Body of pancreas (tissue), 4 donors: ENCODE measurements around the gene MAP4K4.

Experiments
- CTCF ChIP-seq, 7 experiments: fragments of 450-650 bp in 4 of 7; fragments of 200-600 bp in 3 of 7; sonication (generic) in 3 of 7; IDR thresholded peaks; one replicate each; pipeline ENCODE4 v1.5.1; 2016 to 2019; ENCODE audit warnings: antibody characterized with exemption in 7 of 7
- POLR2A ChIP-seq, 3 donors: fragments of 450-650 bp; IDR thresholded peaks; one replicate each; pipeline ENCODE4 v1.6.1; 2016; ENCODE audit warnings: antibody characterized with exemption in 3 of 3, mild to moderate bottlenecking in 2 of 3

GRCh38 chr2:101872480-101872879 lies 175.0 kb downstream of the MAP4K4 start:
- TF ChIP-seq CTCF (IDR thresholded peaks at IDR 0.05) (no peak), POLR2A (IDR thresholded peaks at IDR 0.05) (no peak)
